GM19455 (cell line): Measurements from ENCODE around the gene CYS1.

Experiments
- ATAC-seq: cut with Tn5 transposase; IDR thresholded peaks from one replicate; pipeline ENCODE4 v1.9.1; 2021; ENCODE audit not compliant: unreplicated experiment

Gene CYS1

DNA sequence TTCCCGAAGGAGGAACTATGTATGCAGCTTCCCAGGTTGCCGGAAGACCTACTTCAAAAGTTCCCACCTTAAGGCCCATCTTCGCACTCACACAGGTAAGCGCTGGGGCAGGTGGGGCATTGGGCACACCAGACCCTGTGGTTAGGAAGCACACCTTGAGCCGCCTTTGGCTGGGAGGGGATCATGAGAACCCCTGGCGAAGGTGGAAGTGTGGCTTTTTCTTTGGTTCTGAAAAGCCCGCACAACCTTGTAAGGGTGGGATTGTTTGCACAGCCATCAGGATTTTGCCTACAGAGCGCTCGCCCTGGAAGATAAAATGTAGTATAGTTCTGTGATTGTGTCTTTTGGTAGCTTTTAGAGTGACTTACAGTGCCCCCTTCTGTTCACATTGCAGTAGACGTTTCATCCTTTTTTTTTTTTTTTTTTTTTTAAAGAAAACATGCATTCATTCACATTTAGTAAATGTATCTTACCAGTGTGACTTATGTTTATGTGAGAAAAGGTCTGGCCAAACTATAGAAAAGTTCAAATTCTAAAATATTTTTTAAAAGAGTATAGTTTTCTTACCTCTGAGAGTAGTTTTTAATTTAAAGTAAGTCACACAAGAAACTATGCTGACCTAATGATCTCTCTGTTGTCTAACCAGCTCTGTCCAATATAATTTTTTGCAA is 31.6 kb downstream of the CYS1 start:
- no peak for ATAC-seq

DNA sequence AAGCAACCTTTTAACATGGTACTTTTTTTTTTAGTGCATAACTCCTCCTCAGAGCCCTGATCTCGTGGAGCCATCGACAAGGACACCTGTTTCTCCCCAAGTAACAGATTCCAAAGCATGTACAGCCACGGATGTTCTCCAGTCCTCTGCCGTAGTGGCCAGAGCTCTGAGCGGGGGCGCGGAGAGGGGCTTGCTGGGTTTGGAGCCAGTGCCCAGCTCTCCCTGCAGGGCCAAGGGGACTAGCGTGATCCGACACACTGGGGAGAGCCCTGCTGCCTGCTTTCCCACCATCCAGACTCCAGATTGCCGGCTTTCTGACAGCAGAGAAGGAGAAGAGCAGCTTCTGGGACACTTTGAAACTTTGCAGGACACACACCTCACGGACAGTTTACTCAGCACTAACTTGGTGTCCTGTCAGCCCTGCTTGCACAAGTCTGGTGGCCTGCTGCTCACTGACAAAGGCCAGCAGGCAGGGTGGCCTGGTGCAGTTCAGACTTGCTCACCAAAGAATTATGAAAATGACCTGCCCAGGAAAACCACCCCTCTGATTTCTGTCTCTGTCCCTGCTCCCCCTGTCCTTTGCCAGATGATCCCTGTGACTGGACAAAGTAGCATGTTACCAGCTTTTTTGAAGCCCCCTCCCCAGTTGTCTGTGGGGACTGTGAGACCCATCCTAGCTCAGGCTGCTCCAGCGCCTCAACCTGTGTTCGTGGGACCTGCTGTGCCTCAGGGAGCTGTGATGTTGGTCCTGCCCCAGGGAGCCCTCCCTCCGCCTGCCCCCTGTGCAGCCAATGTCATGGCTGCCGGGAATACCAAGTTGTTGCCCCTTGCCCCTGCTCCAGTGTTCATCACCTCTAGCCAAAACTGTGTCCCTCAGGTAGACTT is 32.4 kb downstream of the CYS1 start:
- ATAC-seq, result no peak

DNA sequence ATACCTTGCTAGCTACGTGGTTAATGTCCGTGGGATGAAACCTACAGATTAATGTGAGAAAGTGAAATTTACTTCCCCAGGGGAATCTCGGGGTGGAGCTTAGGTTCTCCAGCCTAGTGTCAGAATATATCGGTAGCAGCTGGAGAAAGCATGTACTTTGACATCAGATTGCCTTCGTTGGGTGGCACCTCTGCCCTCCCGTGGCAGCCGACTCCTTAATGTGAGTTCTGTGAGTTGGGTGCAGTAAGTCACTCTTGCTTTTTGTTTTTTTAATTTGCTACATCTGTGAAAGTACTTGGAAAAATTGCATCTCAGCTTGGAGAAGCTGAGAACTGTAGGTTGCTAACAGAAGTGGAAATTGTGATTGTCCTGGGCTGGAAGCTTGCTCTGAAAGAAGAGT is 33.3 kb downstream of the CYS1 start:
- ATAC-seq, result no peak

DNA sequence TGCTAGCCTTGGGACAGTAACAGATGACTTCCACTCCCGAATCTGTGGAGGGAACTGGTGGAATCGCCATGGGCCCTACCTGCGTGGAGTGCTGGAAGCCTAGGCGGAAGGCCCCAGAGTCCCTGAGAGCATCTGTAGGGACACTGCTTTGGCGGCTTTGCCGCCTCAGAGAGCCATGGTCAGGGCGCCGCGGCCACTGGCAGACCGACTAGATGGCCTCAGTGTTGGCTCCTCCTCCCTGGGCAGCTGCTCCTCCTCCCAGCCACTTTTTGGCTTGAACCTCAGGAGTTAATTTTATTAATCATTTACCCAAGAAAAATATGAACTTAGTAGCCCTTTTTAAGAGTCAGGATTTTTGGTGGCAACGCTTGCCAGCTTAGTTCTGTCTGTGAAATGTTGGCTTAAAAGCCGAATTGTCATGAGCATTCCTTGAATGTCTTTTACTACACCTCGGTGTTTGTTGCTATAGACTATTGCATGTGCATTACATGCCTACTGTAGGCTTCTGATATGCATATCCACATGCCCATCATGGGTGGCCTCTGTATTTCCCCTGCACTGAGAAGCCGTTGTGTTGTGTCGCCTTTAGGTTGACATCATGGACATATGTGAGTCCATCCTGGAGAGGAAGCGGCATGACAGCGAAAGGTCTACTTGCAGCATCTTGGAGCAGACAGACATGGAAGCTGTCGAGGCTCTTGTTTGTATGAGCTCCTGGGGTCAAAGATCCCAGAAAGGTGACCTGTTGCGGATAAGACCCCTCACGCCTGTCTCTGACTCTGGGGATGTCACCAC is 34.5 kb downstream of the CYS1 start:
- no peak for ATAC-seq

DNA sequence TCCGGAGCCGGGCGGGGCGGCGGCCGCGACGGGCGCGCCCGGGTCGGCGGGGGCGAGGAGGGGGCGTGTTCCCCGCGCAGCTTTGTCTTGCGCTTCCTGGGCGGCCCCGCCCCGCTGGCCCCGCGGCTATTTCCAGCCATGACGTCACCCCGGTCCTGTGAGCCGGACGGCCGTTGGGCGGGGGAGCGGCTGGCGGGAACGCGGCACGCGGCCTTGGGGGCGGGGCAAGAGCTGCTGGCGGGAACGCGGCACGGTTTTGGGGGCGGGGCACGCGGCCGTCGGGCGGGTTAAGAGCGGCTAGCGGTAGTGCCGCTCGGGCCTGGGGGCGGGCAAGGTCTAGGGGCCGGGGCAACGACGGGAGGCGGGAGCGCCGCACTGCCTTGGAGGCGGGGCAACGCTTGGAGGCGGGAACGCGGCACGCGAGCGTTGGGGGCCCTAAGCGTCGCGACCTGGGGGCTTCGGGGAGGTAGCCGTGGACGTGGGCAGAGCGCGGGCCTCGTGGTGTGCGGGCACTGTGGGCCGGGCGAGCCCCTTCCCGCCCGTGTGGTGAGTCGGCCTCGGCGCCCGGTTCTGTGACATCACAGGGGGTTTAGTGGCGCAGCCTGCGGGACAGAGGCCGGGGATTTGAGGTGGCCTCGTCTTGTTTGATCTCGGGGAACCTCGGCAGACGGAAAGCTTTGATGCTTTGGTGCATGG is 36.2 kb downstream of the CYS1 start:
- no peak for ATAC-seq

DNA sequence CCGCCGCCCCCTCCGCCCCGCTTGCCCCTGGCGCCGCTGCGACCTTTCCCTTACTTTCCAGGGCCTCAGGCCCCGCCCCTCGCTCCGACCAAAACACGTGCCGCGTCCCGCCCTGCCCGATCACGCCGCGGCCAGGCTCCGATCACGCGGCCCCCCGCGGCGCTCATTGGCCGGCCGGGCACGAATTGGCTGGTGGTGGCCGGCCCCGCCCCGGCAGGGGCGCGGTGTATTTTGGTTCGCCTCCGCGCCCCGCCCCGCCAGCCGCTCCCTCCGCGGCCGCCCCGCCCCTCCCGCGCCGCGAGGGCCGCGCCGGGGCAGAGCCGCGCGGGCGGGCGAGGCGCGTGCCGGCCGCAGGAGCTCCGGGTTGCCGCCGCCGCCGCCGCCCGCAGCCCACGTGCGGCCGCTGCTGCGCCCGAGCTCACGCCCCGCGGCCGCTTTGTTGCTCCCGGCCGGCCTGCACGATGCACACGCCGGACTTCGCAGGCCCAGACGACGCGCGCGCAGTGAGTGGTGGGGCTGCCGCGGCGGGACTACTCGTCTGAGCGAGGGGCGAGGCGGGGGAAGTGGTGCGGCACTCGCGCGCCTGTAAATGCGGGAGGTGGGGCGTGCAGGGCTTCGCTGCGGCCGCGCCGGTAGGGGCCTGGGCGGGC is 36.8 kb downstream of the CYS1 start, which contains the start of gene KLF11:
TSS of gene KLF11 (plus strand) at position 295 of the 650 bp plus-strand sequence. CDS start at position 462, 167 bp downstream.
- ATAC-seq, result no peak

DNA sequence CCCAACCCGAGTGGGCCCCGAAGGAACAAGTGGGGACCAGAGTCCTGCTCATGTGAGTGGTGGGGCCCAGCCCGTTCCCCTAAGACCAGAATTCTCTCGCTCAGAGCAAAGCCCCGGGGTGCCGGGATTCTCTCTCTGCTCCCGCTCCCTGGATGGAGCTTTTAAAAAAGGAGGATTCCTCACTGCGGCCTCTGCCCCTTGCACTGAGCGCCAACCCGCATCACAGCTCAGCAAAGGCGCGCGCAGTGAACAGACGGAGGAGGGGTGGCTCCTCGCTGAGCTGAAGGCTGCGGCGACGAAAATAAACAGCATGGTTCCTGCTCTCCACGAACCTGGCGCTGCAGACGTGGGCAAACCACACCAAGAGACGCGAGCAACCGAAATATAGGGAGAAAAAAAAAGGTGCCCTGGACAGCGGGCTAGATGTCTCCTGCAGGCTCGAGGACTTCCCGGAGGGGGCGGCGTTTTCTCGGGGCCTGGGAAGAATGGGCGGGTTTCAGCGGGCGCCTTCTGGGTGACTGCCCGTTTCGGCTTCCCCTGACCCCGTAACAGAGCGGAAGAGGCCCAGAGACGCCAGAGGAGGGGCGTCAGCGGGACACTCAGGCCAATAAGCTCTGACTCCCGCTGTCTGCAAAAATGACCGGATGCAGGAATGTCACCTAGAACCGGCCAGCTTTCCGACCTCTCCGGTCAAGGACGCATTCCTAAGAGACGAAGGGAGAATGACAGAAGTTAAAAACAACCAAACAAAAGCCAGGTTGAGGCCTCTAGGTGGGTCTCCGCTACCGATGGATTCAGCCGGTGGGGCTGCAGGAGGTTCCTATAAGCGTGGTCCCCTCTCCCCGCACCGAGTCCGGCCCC is 37.7 kb downstream of the CYS1 start:
- ATAC-seq, result no peak

DNA sequence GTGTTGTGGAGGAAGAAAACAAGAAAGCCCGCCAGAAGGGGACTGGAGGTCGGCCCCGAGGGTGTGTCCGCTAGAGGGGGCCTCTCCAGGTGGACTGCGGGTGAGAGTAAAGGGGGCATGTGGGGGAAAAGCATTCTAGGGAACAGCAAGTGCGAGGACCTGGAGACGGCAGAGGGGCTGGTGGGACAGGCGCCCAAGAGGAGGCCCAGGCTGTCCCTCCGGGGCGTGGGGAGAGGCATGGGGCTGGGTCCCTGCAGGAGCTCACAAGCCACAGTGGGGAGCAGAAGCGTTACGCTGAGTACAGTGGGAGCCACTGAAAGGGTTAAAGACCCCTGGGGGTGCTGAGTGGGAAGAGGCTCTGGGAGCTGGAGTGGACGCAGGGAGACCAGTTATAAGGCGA is 38.5 kb downstream of the CYS1 start:
- ATAC-seq, result no peak

DNA sequence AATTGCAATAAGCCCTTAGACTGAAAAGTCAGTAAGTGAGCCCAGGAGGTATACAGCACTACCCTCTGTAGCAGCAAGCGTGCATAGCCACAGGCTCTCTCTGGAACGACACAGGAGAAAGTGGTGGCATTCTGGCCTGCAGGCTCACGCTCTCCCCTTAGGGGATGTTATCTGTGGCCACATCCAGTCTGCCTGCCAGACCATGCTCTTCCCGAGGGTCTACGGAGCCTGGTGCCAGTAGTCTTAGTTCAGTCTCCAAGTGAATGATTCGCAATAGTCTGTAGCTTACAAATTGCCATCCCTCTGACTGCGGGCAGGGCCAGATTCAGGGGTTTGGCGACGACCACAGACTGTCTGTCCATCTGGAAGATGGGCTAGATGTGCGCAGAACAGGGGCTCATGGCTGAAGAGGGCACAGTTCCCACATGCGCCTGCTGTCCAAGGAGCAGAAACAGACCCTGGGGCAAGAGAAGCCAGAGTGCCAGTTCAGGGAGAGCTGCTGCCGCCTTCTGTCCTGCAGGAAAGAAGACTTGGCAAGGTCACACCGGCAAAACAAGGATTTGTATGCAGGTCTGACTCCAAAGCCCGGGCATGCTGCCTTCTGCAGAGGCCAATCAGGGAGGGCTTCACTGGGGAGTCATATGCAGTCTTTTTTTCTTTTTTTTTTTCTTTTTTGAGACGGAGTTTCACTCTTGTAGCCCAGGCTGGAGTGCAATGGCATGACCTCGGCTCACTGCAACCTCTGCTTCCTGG is 40.4 kb downstream of the CYS1 start:
- ATAC-seq, result no peak

DNA sequence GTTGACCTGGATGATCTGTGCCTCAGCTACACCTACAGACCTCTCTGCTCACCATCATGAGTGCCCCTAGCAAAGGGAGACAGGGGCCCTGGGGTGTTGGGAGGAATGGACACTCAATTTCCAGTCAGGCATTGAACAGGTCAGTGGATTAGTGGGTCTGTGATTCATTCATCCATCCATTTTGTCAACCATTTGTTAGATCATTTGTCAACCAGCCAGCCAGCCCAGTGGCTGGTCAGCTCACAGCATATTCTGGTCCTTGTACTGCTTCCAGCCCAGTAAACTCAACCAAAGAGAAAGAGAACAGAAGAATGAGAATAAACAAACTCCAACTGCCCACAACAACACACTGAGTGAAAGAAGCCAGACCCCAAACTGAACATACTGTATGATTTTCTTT is 41.5 kb downstream of the CYS1 start:
- ATAC-seq, result no peak

DNA sequence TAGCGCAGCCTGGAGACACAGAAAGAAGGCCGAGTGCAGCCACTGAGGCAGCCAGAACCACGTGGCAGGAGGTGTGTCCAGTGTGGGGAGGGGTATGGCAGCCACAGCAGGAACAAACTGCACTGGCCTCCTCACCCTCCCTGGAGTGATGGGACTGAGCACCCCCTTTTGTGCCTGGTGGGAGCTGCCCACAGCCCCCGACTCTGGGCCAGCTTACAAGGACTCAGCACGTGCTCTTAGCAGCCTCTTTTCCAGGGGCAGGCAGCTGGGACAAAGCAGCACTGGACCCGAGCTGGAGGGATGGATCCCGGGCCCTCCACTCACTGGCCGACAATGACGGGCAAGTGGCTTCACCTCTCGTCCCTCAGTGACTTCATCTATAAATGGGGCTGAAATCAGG is 42.1 kb downstream of the CYS1 start:
- no peak for ATAC-seq

DNA sequence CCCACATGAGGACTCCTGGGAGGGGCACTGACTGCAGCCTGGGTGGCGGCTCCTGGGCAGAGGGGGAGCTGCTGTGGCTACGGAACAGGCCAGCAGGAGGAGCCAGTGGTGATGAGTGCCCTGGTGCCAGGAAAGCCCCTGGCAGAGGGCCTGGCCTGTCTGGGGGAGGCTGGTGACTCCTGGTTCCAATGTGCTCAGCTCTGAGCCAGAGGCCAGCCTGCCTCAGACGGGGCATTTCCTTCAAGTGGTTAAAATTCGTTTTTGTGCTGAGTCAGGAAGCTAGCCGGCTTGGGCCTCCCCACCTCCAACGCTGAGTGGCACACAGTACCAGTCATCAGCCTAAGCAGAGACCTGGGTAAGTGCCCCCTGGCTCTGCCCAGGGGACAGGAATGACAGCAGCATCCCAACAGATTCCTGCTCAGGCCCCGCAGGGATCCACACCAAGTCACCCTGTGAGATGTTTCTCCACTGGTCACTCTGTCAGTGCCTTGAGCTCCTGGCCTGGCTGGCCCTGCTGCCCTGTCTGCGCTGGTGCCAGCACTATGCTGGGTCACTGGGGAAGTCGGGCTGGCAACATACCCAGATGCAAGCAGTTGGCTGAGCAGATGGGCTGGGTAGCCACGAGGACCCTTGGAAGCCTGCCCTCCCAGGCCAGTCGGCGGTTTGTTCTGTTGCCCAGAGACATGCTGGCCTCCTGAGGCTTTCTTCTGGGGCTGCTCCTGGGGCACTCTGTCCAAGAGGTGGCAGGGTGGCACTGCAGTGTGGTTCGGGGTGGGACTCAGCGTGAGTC is 43.9 kb downstream of the CYS1 start:
- no peak for ATAC-seq

DNA sequence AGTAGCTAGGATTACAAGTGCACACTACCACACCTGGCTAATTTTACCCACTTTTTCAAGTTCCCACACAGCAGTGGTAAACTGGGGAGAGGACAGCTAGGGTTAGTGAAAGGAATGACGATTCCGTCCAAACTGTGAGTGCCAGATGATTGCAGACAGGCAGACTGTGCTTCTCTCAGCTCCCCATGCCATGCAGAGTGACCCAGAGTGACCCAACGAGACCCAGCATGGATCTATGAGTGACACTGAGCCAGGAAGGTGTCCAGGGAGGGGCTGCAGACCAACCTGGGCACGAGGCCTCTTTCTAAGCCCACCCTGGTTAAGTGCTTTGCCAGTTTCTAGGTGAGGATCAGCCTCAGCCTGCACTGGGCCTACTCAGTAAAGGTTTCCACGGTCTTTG is 44.6 kb downstream of the CYS1 start:
- no peak for ATAC-seq

DNA sequence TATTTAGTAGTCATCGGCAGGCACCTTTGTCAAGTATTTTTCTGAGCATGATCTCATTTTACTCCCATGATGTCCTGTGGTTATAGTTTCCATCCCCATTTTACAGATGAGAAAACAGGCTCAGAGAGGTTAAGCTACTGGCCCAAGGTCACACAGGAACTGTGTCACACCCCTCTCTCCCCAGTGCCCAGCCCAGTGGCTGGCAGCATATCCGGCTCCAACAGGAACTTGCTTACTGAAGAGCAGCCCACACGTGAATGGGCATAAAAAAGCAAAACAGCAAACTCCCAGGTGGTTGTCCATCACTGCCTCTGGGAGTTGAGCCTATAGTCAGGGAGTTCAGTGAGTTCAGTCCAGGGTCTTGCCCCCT is 45.2 kb downstream of the CYS1 start:
- ATAC-seq, result no peak

DNA sequence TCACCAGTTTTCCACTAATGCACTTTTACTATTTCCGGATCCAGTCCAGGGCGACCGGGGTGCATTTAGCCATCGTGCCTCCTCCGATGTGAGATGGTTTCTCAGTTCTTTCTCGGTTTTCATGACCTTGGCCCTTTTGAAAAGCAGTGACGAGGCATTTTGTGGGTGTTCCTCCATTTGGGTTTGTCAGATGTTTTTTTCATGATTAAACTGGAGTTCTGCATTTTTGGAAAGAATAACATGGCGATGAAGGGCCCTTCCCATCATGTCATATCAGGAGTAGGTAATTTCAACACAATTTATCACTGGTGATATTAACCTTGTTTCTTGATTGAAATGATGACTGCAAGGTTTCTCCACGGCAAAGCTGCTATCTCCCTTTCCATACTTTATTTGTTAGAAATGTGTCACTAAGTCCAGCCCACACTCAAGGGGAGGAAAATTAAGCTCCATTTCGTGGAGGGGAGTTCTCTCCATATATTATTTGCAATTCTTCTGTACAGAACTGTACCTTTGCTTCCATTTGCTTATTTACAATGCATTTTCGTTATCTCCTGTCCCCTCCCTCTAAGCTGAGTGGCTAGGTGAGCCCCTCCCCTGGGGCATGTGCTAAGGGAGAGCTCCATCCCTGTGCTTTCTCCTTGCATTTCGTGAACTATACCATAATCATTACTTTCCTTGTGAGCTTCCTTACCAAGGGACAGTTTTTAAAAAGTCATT is 45.7 kb downstream of the CYS1 start:
- no peak for ATAC-seq

DNA sequence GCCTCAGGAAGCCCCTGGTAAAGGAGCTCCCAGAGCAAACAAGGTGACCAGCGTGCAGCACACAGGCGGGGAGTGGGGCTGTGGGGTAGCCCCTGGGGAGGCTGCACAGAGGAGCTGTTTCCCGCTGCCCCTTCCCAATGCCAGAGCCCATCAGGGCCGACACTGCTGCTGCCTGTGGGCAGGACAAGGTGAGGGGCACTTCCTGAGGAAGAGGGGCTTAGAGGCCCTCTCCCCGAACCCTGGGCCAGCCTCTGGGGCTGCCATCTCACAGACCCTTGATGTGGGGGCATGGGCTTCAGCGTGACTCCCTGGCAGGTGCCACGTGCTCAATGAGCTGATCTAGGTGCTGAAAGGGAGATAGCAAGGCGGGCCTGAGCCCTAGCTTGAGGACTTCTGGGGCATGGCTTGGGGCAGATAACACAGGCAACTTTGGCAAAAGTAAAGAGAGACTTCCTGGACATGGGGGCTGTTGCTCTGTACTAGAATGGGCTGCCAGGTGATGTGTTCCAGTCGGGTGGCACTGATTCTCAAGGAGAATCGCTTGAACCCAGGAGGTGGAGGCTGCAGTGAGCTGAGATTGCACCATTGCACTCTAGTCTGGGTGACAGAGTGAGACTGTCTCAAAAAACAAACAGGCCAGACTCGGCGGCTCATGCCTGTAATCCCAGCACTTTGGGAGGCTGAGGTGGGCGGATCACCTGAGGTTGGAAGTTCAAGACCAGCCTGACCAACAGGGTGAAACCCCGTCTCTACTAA is 46.8 kb downstream of the CYS1 start:
- ATAC-seq, result no peak

DNA sequence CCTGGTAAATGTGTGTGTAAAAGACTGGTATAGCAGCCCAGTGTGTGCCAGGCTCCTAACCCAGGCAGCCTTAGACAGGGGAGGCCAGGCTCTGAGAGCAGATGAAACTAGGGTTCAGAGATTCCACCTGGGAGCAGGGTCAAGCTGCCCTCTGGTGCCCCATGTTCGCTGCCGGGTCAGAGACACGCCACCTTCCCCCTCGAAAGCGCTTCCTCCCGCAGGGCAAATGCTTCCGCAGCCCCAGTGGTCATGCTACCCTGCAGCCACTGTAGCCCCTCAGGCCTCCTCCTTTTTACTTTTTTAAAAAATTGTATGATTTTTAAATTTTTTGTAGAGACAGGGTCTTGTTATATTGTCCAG is 47.5 kb downstream of the CYS1 start:
- ATAC-seq, result no peak
